Naive thymus-derived CD4-positive, alpha-beta T cell (primary cell): Measurements from ENCODE around the gene CCDC71L. TPM values are rescaled to one million over a fixed set of nuclear protein-coding genes. Genes with fewer than 3 reads are reported as not detected.
"Not testable (repeated sequence)": the region's sequence is repeated elsewhere in the genome, so short reads cannot be mapped to it uniquely, and the experiment has no call there.

Experiments
- ATAC-seq: fragments of 150-1000 bp; cut with Tn5 transposase; 2 replicates; pipeline ENCODE4 v1.10.0; 2021; ENCODE audit warnings: mild to moderate bottlenecking, moderate library complexity
- CTCF ChIA-PET: fragments of 350-600 bp; sonication (Branson Sonifier 250); formaldehyde crosslinking; loops from one replicate; lab custom pipeline; 2021; ENCODE audit warnings: antibody characterized with exemption; lab: Charles Lee
- POLR2A ChIA-PET: fragments of 350-600 bp; sonication (Branson Sonifier 250); formaldehyde crosslinking; loops from one replicate; lab custom pipeline; 2021; ENCODE audit warnings: antibody characterized with exemption, inconsistent platforms; lab: Charles Lee
- DNase-seq, 9 donors: peaks; one replicate each; pipeline versions ENCODE4 v3.0.0 to v3.0.0-alpha.2; 2020 to 2022; ENCODE audit warnings: mixed read lengths in 1 of 9
- H3K27ac ChIP-seq: one replicate; pipeline ENCODE4 v1.7.0; 2013; ENCODE audit warnings: mild to moderate bottlenecking, low read depth, low read length, moderate library complexity
- H3K27me3 ChIP-seq, 2 donors: one replicate each; pipeline ENCODE4 v1.7.0; 2013; ENCODE audit warnings: low read length in 2 of 2, mild to moderate bottlenecking in 2 of 2, moderate library complexity in 2 of 2; ENCODE audit not compliant: control insufficient read depth in 2 of 2, insufficient read depth in 2 of 2
- H3K36me3 ChIP-seq, 3 experiments: 1 replicate in 2 of 3; 2 replicates in 1 of 3; pipeline ENCODE4 v1.7.0; 2013; ENCODE audit warnings: low read length in 3 of 3, mild to moderate bottlenecking in 3 of 3, moderate library complexity in 1 of 3; ENCODE audit not compliant: insufficient read depth in 3 of 3, control insufficient read depth in 2 of 3
- H3K4me1 ChIP-seq, 2 donors: one replicate each; pipeline ENCODE4 v1.7.0; 2013; ENCODE audit warnings: low read length in 2 of 2, mild to moderate bottlenecking in 2 of 2, moderate library complexity in 1 of 2; ENCODE audit not compliant: control insufficient read depth in 2 of 2, insufficient read depth in 2 of 2
- H3K4me3 ChIP-seq: 2 replicates; pipeline ENCODE4 v1.7.0; 2013; ENCODE audit warnings: mild to moderate bottlenecking, low read length
- H3K9me3 ChIP-seq, 3 experiments: 1 replicate in 2 of 3; 2 replicates in 1 of 3; pipeline ENCODE4 v1.7.0; 2013; ENCODE audit warnings: low read length in 3 of 3; ENCODE audit not compliant: control insufficient read depth in 2 of 3
- H3K27ac Mint-ChIP-seq, 9 donors: one replicate each; pipeline ENCODE4 v1.8.0; 2020 to 2022; ENCODE audit warnings: mixed read lengths in 9 of 9, mild to moderate bottlenecking in 8 of 9, moderate library complexity in 5 of 9, inconsistent platforms in 2 of 9
- H3K27me3 Mint-ChIP-seq, 5 donors: one replicate each; pipeline ENCODE4 v1.8.0; 2021 to 2022; ENCODE audit warnings: mixed read lengths in 5 of 5, mild to moderate bottlenecking in 1 of 5
- H3K36me3 Mint-ChIP-seq, 5 donors: one replicate each; pipeline ENCODE4 v1.8.0; 2020 to 2022; ENCODE audit warnings: mixed read lengths in 5 of 5, mild to moderate bottlenecking in 3 of 5, inconsistent platforms in 1 of 5
- H3K4me1 Mint-ChIP-seq, 7 donors: one replicate each; pipeline ENCODE4 v1.8.0; 2020 to 2022; ENCODE audit warnings: mixed read lengths in 7 of 7, mild to moderate bottlenecking in 3 of 7, inconsistent platforms in 1 of 7
- H3K4me3 Mint-ChIP-seq, 10 donors: one replicate each; pipeline ENCODE4 v1.8.0; 2020 to 2022; ENCODE audit warnings: mild to moderate bottlenecking in 10 of 10, mixed read lengths in 10 of 10, moderate library complexity in 6 of 10, inconsistent platforms in 2 of 10
- H3K9me3 Mint-ChIP-seq, 11 donors: one replicate each; pipeline ENCODE4 v1.8.0; 2020 to 2022; ENCODE audit warnings: mixed read lengths in 11 of 11, mild to moderate bottlenecking in 4 of 11, inconsistent platforms in 1 of 11, moderate library complexity in 1 of 11
- intact Hi-C, 2 donors: fragments of 100-400 bp; cut with micrococcal nuclease; formaldehyde crosslinking; loops; one replicate each; pipeline ENCODE4 v1.15.1; 2023
- polyA plus RNA-seq, 2 donors: library from polyadenylated mRNA; unstranded; fragments of 300-500 nt; fragmentation: Illumina TruSeq; gene quantifications; one replicate each; pipeline ENCODE4 v1.2.3, GENCODE V29; 2021
- total RNA-seq, 6 experiments: library from RNA in 5 of 6; stranded (reverse) in 5 of 6; gene quantifications; 1 replicate in 5 of 6; 2 replicates in 1 of 6; pipeline ENCODE4 v1.2.3 and lab custom pipeline; 2021 to 2026

Gene CCDC71L
- total RNA-seq = 10 to 100 TPM; 10.4 to 14.6 (median 14.1) TPM
- 1 to 10 TPM; 2.5 to 3.0 TPM for polyA plus RNA-seq
- 8.9 reads per million, percentile 33 among the genes with 10 or more reads in this experiment for total RNA-seq (lab: John Stamatoyannopoulos, UW)

DNA sequence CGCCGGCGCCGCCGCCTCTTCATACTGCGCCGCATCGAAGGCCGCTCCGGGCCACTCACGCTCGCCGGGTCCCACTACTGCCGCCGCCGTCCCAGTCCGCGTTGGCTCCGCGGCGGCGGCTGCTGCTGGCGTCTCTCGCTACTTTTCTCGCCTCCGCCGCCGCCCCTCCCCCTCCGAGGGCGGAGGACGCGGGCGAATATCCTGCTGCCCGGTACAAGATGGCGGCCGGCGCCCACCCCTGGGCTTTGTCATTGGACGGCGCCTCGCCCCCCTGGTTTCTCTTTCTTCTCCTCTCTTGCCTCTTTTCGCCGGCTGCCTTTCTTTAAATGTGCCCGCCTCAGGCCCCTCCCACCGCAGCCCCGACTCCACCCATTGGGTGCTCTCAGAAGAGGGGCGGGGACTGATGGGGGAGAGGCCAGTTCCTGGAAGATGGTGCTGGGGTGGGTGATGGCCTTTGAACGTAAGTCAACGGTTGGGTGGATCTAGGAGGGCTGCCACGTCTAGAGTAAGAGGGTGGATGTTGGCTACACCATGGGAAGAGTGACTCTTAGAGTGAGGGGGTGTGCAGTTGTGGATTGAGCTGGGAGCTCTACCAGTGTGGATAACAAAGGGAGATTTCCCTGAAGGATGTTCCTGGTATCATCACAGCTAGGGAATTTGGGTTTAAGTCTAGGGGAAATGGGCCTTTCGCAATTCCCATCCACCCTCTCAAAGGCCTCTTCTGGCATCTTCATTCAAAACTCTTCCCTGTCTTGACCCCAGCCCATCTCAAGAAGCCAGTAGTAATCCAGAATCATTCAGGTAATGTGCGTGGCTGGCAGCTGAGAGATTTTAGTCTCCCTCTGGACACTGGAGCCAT is at the start of gene CCDC71L:
TSS of gene CCDC71L (minus strand) at position 297 of the 859 bp plus-strand sequence. CDS start at position 35, 262 bp downstream.
- ChIA-PET POLR2A (interaction anchor here (0.9 to 2.1 kb wide), 3 partner anchors 43 to 507 kb away, joined by 3 to 11 read pairs (median 5); partner anchors contain the start of gene HBP1), CTCF (interaction anchor here (0.6 to 3.1 kb wide), 7 partner anchors 9 to 1097 kb away, joined by 3 to 29 read pairs (median 4); no protein-coding TSS in a partner anchor)
- peak within 1 kb of the TSS; percentile 85 to 98 (median 92) for H3K4me3 Mint-ChIP-seq
- H3K9me3 Mint-ChIP-seq = peaks cover 0 to 4% (median 0%) of the 10 kb centered on the region in 11 donors
- H3K27me3 Mint-ChIP-seq = peaks cover 0 to 3% (median 0%) of the 10 kb centered on the region in 5 donors
- H3K27ac Mint-ChIP-seq = peak within 1 kb of the TSS; percentile 86 to 98 (median 94)
- peaks cover 0 to 2% (median 0%) of the 10 kb centered on the region in 5 donors for H3K36me3 Mint-ChIP-seq
- ATAC-seq (peak; percentile 87), DNase-seq (peak; percentile 80 to 89 (median 86))
- Histone ChIP-seq H3K27ac (peak within 1 kb of the TSS; percentile 68), H3K36me3 (no peaks in the 10 kb centered on the region), H3K9me3 (no peaks in the 10 kb centered on the region), H3K4me3 (peak within 1 kb of the TSS; percentile 73), H3K4me1 (peaks cover 13 to 16% of the 10 kb centered on the region in 2 donors), H3K27me3 (no peaks in the 10 kb centered on the region)
- intact Hi-C loops = loop anchor here (1.0 to 10.0 kb wide), 20 partner anchors 43 to 1234 kb away; partner anchors contain the start of genes DLD (in 2 of the 2), SYPL1 (in 2 of the 2), CBLL1 (in 1 of the 2) and COG5 (in 1 of the 2)
- H3K4me1 Mint-ChIP-seq = peaks cover 0 to 41% (median 29%) of the 10 kb centered on the region in 7 donors

- DNase-seq, H3K36me3 Mint-ChIP-seq, H3K27ac ChIP-seq, H3K9me3 ChIP-seq, intact Hi-C loops, H3K4me3 ChIP-seq, H3K27me3 ChIP-seq, H3K4me3 Mint-ChIP-seq, H3K4me1 ChIP-seq, H3K36me3 ChIP-seq, H3K27me3 Mint-ChIP-seq, H3K27ac Mint-ChIP-seq, ATAC-seq: not testable (repeated sequence)
- Mint-ChIP-seq H3K4me1 (peaks cover 0 to 14% (median 9%) of the 10 kb centered on the region in 7 donors), H3K9me3 (peaks cover 0 to 19% (median 0%) of the 10 kb centered on the region in 11 donors)
- CTCF ChIA-PET = interaction anchor here (1.0 kb wide), 1 partner anchor 23 kb away, joined by 3 read pairs; no protein-coding TSS in a partner anchor
- POLR2A ChIA-PET = interaction anchor here (1.0 kb wide), 1 partner anchor 46 kb away, joined by 3 read pairs; no protein-coding TSS in a partner anchor
Measured at GRCh38 chr7:106709604-106710003, 48.6 kb upstream of the CCDC71L start.

GRCh38 chr7:106704000-106704840 is 43.3 kb upstream of the CCDC71L start:
- Mint-ChIP-seq H3K4me1 (peaks cover 4 to 26% (median 20%) of the 10 kb centered on the region in 7 donors), H3K27me3 (peaks cover 0 to 2% (median 0%) of the 10 kb centered on the region in 5 donors), H3K27ac (peak overlapping the region; percentile 5 to 90 (median 78)), H3K4me3 (peak overlapping the region; percentile 10 to 69 (median 56)), H3K9me3 (peaks cover 0 to 3% (median 0%) of the 10 kb centered on the region in 11 donors), H3K36me3 (no peaks in the 10 kb centered on the region)
- no peaks in the 10 kb centered on the region for H3K36me3 ChIP-seq
- H3K4me1 ChIP-seq = peaks cover 0 to 8% of the 10 kb centered on the region in 2 donors
- ATAC-seq (peak; percentile 57), DNase-seq (peak in 7 of 9 donors; percentile 10 to 40 (median 34))
- no peaks in the 10 kb centered on the region for H3K27me3 ChIP-seq
- H3K9me3 ChIP-seq = no peaks in the 10 kb centered on the region
- H3K27ac ChIP-seq = peak overlapping the region; percentile 54
- POLR2A ChIA-PET = interaction anchor here (1.5 kb wide), 1 partner anchor 44 kb away, joined by 5 read pairs; the partner anchor contains the start of gene CCDC71L
- intact Hi-C loops = loop anchor here in 1 of 2 donors (1.0 kb wide), 1 partner anchor 44 kb away; no protein-coding TSS in a partner anchor
- CTCF ChIA-PET = interaction anchor here (0.7 kb wide), 1 partner anchor 1200 kb away, joined by 3 read pairs; no protein-coding TSS in a partner anchor
- no peak overlapping the region for H3K4me3 ChIP-seq

GRCh38 chr7:106693677-106694353 is 32.9 kb upstream of the CCDC71L start:
- Mint-ChIP-seq H3K27me3 (no peaks in the 10 kb centered on the region), H3K36me3 (peaks cover 0 to 1% (median 0%) of the 10 kb centered on the region in 5 donors), H3K4me3 (no peak overlapping the region), H3K4me1 (peaks cover 5 to 18% (median 6%) of the 10 kb centered on the region in 7 donors), H3K27ac (no peak overlapping the region), H3K9me3 (peaks cover 0 to 7% (median under 1%) of the 10 kb centered on the region in 11 donors)
- H3K27me3 ChIP-seq = no peaks in the 10 kb centered on the region
- POLR2A ChIA-PET = no interaction called here
- ATAC-seq (no peak), DNase-seq (no peak)
- no peaks in the 10 kb centered on the region for H3K4me1 ChIP-seq
- H3K9me3 ChIP-seq = no peaks in the 10 kb centered on the region
- intact Hi-C loops = no loop called here
- H3K27ac ChIP-seq = no peak overlapping the region
- CTCF ChIA-PET = interaction anchor here (0.7 kb wide), 1 partner anchor 39 kb away, joined by 3 read pairs; no protein-coding TSS in a partner anchor
- H3K36me3 ChIP-seq = no peaks in the 10 kb centered on the region
- no peak overlapping the region for H3K4me3 ChIP-seq

GRCh38 chr7:106692450-106693051 is 31.6 kb upstream of the CCDC71L start:
- intact Hi-C loops = no loop called here
- ChIA-PET CTCF (no interaction called here), POLR2A (no interaction called here)
- no peak for DNase-seq
- no peak overlapping the region for H3K4me3 Mint-ChIP-seq
- Histone ChIP-seq H3K4me1 (no peaks in the 10 kb centered on the region), H3K27ac (no peak overlapping the region), H3K9me3 (no peaks in the 10 kb centered on the region), H3K27me3 (no peaks in the 10 kb centered on the region), H3K36me3 (no peaks in the 10 kb centered on the region), H3K4me3 (no peak overlapping the region)
- no peak for ATAC-seq
- H3K27me3 Mint-ChIP-seq = peaks cover 0 to 2% (median 0%) of the 10 kb centered on the region in 5 donors
- no peak overlapping the region for H3K27ac Mint-ChIP-seq
- peaks cover 5 to 18% (median 6%) of the 10 kb centered on the region in 7 donors for H3K4me1 Mint-ChIP-seq
- peaks cover 0 to 5% (median 0%) of the 10 kb centered on the region in 5 donors for H3K36me3 Mint-ChIP-seq
- peaks cover 0 to 17% (median 5%) of the 10 kb centered on the region in 11 donors for H3K9me3 Mint-ChIP-seq
